ENCODE data around the gene GTF2H2C_2.
"Not testable (repeated sequence)": the region's sequence is repeated elsewhere in the genome, so short reads cannot be mapped to it uniquely, and the experiment has no call there.

- TF ChIP-seq, protein P1, sequence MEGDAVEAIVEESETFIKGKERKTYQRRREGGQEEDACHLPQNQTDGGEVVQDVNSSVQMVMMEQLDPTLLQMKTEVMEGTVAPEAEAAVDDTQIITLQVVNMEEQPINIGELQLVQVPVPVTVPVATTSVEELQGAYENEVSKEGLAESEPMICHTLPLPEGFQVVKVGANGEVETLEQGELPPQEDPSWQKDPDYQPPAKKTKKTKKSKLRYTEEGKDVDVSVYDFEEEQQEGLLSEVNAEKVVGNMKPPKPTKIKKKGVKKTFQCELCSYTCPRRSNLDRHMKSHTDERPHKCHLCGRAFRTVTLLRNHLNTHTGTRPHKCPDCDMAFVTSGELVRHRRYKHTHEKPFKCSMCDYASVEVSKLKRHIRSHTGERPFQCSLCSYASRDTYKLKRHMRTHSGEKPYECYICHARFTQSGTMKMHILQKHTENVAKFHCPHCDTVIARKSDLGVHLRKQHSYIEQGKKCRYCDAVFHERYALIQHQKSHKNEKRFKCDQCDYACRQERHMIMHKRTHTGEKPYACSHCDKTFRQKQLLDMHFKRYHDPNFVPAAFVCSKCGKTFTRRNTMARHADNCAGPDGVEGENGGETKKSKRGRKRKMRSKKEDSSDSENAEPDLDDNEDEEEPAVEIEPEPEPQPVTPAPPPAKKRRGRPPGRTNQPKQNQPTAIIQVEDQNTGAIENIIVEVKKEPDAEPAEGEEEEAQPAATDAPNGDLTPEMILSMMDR (conservative IDR thresholded peaks at IDR 0.05; ENCODE audit: low read depth, low read length), result not testable (repeated sequence)
- not testable (repeated sequence) for TF ChIP-seq EZH2 (IDR thresholded peaks at IDR 0.05; ENCODE audit: low read length, unreplicated experiment); EZH2phosphoT487 (IDR thresholded peaks at IDR 0.05; ENCODE audit: borderline replicate concordance, low read length)
These were observed at the start of gene GTF2H2C_2 for GRCh38 chr5:70415117-70415516.
